HG02884 (cell line): ENCODE measurements around the gene TWIST2.

Experiments used
- ATAC-seq: cut with Tn5 transposase; IDR thresholded peaks from one replicate; pipeline ENCODE4 v1.9.1; 2021; ENCODE audit warnings: mild to moderate bottlenecking, moderate library complexity; ENCODE audit not compliant: unreplicated experiment

The TWIST2 gene

GRCh38 chr2:238902285-238902684 lies 54.4 kb downstream of the TWIST2 start:
- ATAC-seq: no peak

GRCh38 chr2:238903141-238903540 lies 55.3 kb downstream of the TWIST2 start:
- ATAC-seq: no peak

DNA sequence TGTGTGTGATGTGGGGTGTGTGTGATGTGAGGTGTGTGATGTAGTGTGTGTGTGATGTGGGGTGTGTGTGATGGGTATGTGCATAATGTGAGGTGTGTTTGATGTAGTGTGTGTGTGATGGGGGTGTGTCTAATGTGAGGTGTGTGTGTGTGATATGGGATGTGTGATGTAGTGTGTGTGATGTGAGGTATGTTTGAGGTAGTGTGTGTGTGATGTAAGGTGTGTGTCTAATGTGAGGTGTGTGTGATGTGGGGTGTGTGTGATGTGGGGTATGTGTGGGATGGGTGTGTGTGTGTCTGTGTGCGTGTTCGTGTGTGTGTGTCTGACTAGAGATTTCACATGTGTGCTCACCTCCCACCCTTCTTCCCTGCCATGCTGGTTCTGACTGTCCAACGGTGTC lies 56.3 kb downstream of the TWIST2 start:
- ATAC-seq: no peak

DNA sequence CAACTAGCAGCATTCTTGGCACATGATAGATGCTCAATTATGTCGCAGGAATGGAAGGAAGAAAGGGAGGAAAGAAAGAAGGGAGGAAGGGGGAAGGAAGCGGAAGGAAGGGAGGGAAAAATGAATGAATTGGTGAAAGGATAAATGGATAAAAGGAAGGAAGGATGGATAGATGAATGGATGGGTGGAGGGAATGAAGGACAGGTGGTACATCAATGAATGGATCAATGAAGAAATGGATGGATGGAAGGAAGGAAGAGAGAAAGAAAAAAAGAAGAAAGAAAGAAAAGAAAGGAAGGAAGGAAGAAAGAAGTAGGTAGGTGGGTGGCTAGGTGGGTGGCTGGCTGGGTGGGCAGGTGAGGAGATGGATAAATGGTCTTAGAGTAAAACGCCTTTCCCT lies 56.8 kb downstream of the TWIST2 start:
- no peak for ATAC-seq

DNA sequence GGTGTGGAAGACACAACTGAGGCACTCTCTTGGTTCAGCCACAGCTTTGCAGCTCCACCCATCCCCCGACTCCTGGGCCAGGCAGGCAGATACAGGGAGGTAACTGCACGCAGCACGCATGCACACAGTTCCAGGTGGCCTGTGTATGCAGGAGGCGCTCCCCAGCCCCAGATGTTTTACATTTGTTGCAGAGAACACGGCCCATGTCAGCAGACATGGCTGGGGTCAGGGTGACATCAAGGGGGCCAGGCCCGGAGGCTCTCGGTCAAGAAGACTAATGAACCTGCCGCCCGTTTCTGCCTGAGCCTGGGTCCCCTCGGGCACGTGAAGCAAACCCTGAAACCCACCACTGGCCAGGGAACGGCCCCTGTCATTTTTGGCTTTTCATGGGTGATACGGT lies 57.3 kb downstream of the TWIST2 start:
- no peak for ATAC-seq

DNA sequence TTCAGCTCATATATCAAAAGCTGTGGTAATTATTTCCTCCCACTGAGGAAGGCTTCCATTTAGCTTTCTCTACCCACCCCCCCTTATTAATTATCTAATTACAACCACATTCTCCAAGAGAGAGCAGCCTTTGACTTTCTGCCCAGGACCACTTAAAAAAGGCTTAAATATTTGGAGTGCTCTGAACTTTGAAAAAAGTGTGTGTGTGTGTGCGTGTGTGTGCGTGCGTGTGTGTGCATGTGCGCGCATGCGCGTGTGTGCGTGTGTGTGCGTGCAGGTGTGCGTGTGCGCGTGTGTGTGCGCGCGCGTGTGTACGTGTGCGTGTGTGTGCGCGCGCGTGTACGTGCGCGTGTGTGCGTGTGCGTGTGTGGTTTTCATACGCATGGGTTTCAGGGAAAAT lies 57.8 kb downstream of the TWIST2 start:
- ATAC-seq: no peak

DNA sequence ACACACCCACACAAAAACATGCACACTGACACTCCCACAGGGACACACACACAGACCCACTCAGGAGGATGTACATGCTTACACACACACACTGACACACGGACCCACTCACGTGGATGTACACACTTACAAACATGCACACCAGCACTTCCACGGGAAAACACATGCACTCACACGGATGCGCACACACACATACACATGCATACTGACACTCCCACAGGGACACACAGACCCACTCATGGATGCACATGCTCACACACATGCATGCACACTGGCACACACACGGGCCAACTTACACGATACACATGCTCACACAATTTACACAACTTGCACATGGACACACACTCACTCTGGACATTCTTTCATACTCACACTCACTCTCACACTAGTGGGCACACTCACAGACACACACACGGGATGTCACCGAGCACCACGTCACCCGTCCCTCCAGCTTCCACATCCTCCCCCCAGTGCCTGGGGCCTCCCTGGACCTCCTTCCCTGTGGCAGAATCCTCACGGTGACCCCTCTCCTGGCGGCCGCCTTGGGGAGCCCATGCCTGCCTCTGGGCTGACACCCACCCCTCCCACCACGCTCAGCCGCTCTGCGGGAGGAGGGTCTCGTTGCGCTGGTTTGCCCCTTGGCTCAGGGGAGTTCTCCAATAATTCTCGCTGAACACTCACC lies 58.5 kb downstream of the TWIST2 start:
- no peak for ATAC-seq

GRCh38 chr2:238906936-238907716 lies 59.2 kb downstream of the TWIST2 start:
- ATAC-seq: no peak

DNA sequence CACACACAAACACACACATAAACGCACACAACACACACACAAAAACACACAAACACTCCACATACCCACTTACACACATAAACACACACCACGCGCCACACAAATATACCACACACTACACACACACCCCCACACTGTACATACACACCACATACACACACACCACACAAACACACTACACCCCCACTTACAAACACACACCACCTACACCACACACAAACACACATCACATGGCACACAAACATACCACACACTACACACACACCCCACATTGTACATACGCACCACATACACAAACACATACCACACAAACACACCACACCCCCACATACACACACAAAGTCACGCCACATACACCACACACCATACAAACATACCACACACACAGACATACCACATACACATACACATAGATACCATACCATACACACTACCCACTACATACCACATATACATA lies 59.9 kb downstream of the TWIST2 start:
- no peak for ATAC-seq

GRCh38 chr2:238908960-238909951 lies 61.4 kb downstream of the TWIST2 start:
- ATAC-seq: no peak

- no peak for ATAC-seq
These were observed 63.0 kb downstream of the TWIST2 start for GRCh38 chr2:238910751-238911351.

- no peak for ATAC-seq
These were observed 63.7 kb downstream of the TWIST2 start for GRCh38 chr2:238911376-238912227.

- no peak for ATAC-seq
These were observed 64.5 kb downstream of the TWIST2 start for GRCh38 chr2:238912228-238912915.

- ATAC-seq: no peak
These were observed 65.3 kb downstream of the TWIST2 start for GRCh38 chr2:238912916-238913875.

DNA sequence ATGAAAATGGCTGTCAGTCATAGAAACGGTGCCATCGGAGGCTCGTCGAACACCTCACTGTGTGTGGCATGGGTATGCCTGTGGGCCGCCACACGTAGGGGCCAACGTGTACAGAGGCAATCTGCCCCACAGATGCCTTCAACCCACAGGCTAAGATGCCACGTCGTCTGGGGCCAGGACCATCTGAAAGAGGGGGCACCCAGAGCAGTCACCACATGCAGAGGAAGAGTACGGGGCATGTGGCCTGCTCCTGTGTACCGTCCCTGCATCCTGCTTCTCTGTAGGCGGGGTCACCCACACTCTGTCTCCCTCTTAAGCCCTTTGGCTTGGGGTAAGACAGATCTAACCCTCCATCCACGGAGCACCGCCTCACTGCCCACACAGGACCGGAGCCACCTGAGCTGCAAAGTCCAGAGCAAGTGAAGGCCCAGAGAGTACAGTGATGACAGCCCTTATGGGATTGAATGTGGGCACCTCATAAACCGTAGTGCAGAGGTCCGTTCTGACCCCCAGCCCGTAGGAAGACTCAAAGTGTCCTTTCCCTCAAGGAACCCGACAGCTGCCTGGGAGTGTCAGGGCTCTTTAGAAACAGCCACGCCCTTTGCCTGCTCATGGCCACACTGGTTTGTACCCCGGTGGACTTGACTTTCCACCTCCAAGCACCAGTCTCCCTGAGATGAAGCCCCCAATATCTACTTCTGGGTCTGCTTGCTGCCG lies 66.2 kb downstream of the TWIST2 start:
- no peak for ATAC-seq

DNA sequence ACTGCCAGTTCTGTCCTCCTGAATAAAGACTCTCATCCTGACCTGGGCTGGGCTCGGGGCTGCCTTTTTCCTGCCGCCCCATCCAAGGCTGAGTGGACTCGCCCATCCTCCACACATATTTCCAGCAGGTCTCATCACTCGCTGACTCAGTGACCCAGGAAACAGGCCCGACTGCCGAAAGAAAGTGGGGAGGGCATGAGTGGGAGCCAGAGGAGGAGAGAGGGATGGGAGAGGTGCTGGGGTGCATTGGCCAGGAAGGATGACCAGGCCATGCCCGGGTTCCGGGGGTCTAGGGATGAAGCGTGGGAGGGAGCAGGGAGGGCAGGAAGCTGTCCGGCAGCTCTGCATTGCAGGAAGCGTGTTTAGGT lies 66.7 kb downstream of the TWIST2 start:
- no peak for ATAC-seq

DNA sequence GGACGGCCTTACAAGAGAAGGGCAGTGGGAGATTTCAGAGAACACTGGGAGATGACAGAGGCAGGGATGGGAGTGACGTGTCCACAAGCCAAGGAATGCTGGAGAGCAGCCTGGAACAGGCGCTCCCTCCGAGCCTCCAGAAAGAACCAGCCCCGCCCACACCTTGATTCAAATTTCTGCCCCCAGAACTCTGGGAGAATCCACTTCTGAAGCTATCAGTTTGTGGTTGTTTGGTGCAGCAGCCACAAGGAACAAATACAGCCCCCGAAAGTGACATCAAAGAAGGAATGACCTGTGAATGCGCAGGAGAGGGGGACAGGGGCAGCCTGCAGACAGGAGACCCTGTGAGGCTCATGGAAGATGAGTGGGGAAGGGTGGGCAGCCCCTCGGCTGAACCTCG lies 67.3 kb downstream of the TWIST2 start:
- ATAC-seq: no peak

DNA sequence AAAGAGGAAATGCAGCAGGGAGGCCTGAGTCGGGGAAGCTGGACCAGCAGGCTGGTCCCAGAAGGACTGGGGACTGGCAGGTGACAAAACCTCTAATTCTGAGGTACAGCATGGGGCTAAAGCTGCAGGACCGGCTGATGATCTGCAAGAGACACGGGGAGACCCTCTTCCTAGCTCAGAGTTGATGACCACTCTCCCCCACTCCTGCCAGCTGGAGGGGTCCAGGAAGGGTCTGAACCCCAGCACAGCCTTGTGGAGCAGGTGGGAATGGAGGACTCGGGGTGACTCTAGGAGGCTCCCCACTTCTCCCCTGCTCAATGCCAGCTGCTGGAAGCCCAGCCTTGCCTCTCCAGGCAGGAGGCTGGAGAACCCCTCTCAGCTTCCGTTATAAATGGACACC lies 67.7 kb downstream of the TWIST2 start:
- no peak for ATAC-seq
